Stimulated activated CD8-positive, alpha-beta memory T cell treated with anti-CD3 and anti-CD28 coated beads, Interleukin-4, amount 100 ng/mL, for 48 hours (primary cell): ENCODE data around the gene DCBLD1.
"Not testable (repeated sequence)": the region's sequence is repeated elsewhere in the genome, so short reads cannot be mapped to it uniquely, and the experiment has no call there.

Experiments used
- DNase-seq: peaks from one replicate; pipeline ENCODE4 v3.0.0-alpha.2; 2020

DCBLD1 gene

GRCh38 chr6:117503211-117503610, 20.7 kb downstream of the DCBLD1 start:
- no peak for DNase-seq

- no peak for DNase-seq
Measured at GRCh38 chr6:117504478-117505144, 22.1 kb downstream of the DCBLD1 start.

- DNase-seq: no peak
Measured at GRCh38 chr6:117505311-117505710, 22.8 kb downstream of the DCBLD1 start.

GRCh38 chr6:117506180-117506835, 23.8 kb downstream of the DCBLD1 start:
- no peak for DNase-seq

GRCh38 chr6:117506907-117507306, 24.4 kb downstream of the DCBLD1 start:
- no peak for DNase-seq

- no peak for DNase-seq
Measured at GRCh38 chr6:117508450-117508971, 26.0 kb downstream of the DCBLD1 start.

- DNase-seq: no peak
Measured at GRCh38 chr6:117509021-117509420, 26.5 kb downstream of the DCBLD1 start.

- no peak for DNase-seq
Measured at GRCh38 chr6:117512056-117512828, 29.8 kb downstream of the DCBLD1 start.

GRCh38 chr6:117512987-117513573, 30.6 kb downstream of the DCBLD1 start:
- DNase-seq: no peak

- no peak for DNase-seq
Measured at GRCh38 chr6:117513778-117514365, 31.4 kb downstream of the DCBLD1 start.

- no peak for DNase-seq
Measured at GRCh38 chr6:117514655-117515054, 32.2 kb downstream of the DCBLD1 start.

GRCh38 chr6:117515326-117515725, 32.9 kb downstream of the DCBLD1 start:
- DNase-seq: no peak

- not testable (repeated sequence) for DNase-seq
Measured at GRCh38 chr6:117517995-117518394, 35.5 kb downstream of the DCBLD1 start.

GRCh38 chr6:117518870-117519269, 36.4 kb downstream of the DCBLD1 start:
- DNase-seq: no peak

GRCh38 chr6:117520603-117521395, 38.3 kb downstream of the DCBLD1 start:
- no peak for DNase-seq

- DNase-seq: no peak
Measured at GRCh38 chr6:117521791-117522502, 39.5 kb downstream of the DCBLD1 start.

- no peak for DNase-seq
Measured at GRCh38 chr6:117525607-117526006, 43.1 kb downstream of the DCBLD1 start.

- DNase-seq: no peak
Measured at GRCh38 chr6:117530467-117531242, 48.2 kb downstream of the DCBLD1 start.

- DNase-seq: no peak
Measured at GRCh38 chr6:117531346-117531745, 48.9 kb downstream of the DCBLD1 start.
